K562 (cell line): ENCODE measurements around the gene STPG2. TPM values are rescaled to one million over a fixed set of nuclear protein-coding genes. Genes with fewer than 3 reads are reported as not detected.

Experiments used
- ATAC-seq: fragments of 200-7000 bp; cut with Tn5 transposase; 3 replicates; pipeline ENCODE4 v1.9.1; 2020; ENCODE audit warnings: moderate library complexity
- BruUV-seq: library from RNA; stranded (reverse); fragments of 400-500 nt; replicated peaks from 2 replicates; lab custom pipeline; 2021; lab: Mats Ljungman, UMichigan
- CTCF ChIA-PET: fragments of 300-600 bp; formaldehyde crosslinking; extraction: SDS; loops from one replicate; lab custom pipeline; 2021; ENCODE audit warnings: low intra/inter-chr PET ratio; lab: Yijun Ruan, JAX
- POLR2A ChIA-PET: fragments of 300-600, 350-650 bp; sonication (Branson Sonifier 250); formaldehyde crosslinking; extraction: SDS; loops from one replicate; lab custom pipeline; 2021; ENCODE audit warnings: antibody characterized with exemption, inconsistent platforms; lab: Yijun Ruan, JAX
- DNase-seq, 4 experiments: peaks; one replicate each; pipeline versions ENCODE4 v3.0.0 to v3.0.0-alpha.2; 2011 to 2018; ENCODE audit warnings: low spot score in 3 of 4, mixed read lengths in 3 of 4; ENCODE audit errors: extremely low read depth in 1 of 4
- FAIRE-seq: peaks from 2 replicates; lab custom pipeline; 2011; peaks lifted over from hg19 to GRCh38; lab: Jason Lieb, UNC
- H2AFZ ChIP-seq: 2 replicates; pipeline ENCODE4 v1.6.0; 2011; ENCODE audit warnings: low read depth, low read length, control low read depth, inconsistent platforms
- H3K27ac ChIP-seq: fragments of 200-600 bp; 3 replicates; pipeline ENCODE4 v1.8.0; 2011; ENCODE audit warnings: low read depth, mild to moderate bottlenecking, control low read depth, inconsistent platforms, low read length, moderate library complexity, mixed read lengths; ENCODE audit errors: extremely low read depth
- H3K27me3 ChIP-seq, 2 experiments: fragments of 300-600 bp in 1 of 2; 2 replicates in 1 of 2; 3 replicates in 1 of 2; pipeline versions ENCODE4 v1.6.0 to v1.8.0; 2011; ENCODE audit warnings: inconsistent platforms in 2 of 2, low read length in 2 of 2, mild to moderate bottlenecking in 1 of 2, mixed read lengths in 1 of 2, moderate library complexity in 1 of 2; ENCODE audit not compliant: control insufficient read depth in 2 of 2, insufficient read depth in 2 of 2
- H3K36me3 ChIP-seq: fragments of 300-600 bp; 3 replicates; pipeline ENCODE4 v1.8.0; 2011; ENCODE audit warnings: mild to moderate bottlenecking, low read length, inconsistent platforms; ENCODE audit not compliant: control insufficient read depth, insufficient read depth
- H3K4me1 ChIP-seq, 2 experiments: fragments of 200-600 bp in 1 of 2; replicated peaks in 1 of 2; 2 replicates in 1 of 2; 3 replicates in 1 of 2; pipeline versions ENCODE4 v1.5.1 to v1.8.0; 2011; ENCODE audit warnings: inconsistent platforms in 2 of 2, low read length in 2 of 2, mild to moderate bottlenecking in 1 of 2, mixed read lengths in 1 of 2, moderate library complexity in 1 of 2; ENCODE audit not compliant: control insufficient read depth in 2 of 2, insufficient read depth in 2 of 2
- H3K4me2 ChIP-seq: 2 replicates; pipeline ENCODE4 v1.6.1; 2011; ENCODE audit warnings: low read length, control low read depth, inconsistent platforms, mixed read lengths; ENCODE audit not compliant: insufficient read depth
- H3K4me3 ChIP-seq: fragments of 200-600 bp; sonication (generic), shearing (Covaris generic); 2 replicates; pipeline ENCODE4 v1.5.1; 2016; ENCODE audit warnings: control low read depth, inconsistent platforms
- H3K79me2 ChIP-seq: fragments of 200-600 bp; 3 replicates; pipeline ENCODE4 v1.8.0; 2011; ENCODE audit warnings: low read length, inconsistent platforms; ENCODE audit not compliant: control insufficient read depth, insufficient read depth
- H3K9ac ChIP-seq, 2 experiments: 2 replicates each; pipeline versions ENCODE4 v1.6.0 to v1.6.1; 2011; ENCODE audit warnings: low read depth in 2 of 2, low read length in 2 of 2, control low read depth in 1 of 2, inconsistent platforms in 1 of 2, mild to moderate bottlenecking in 1 of 2, mixed read lengths in 1 of 2; ENCODE audit not compliant: insufficient read depth in 1 of 2
- H3K9me1 ChIP-seq: one replicate; pipeline ENCODE4 v1.6.0; 2011; ENCODE audit warnings: inconsistent platforms, mild to moderate bottlenecking, low read length, moderate library complexity; ENCODE audit not compliant: control insufficient read depth, insufficient read depth
- H3K9me3 ChIP-seq: replicated peaks from 2 replicates; pipeline ENCODE4 v1.5.1; 2011; ENCODE audit warnings: low read depth, low read length, inconsistent platforms; ENCODE audit not compliant: control insufficient read depth, insufficient read depth
- H4K20me1 ChIP-seq: replicated peaks from 2 replicates; pipeline ENCODE4 v1.6.1; 2011; ENCODE audit warnings: low read length, inconsistent platforms, mixed read lengths; ENCODE audit not compliant: control insufficient read depth, insufficient read depth
- ELF2 ChIP-seq: fragments of 250-450 bp; sonication (Bioruptor Pico); IDR thresholded peaks from 2 replicates; pipeline ENCODE4 v1.5.0; 2021; ENCODE audit warnings: mild to moderate bottlenecking
- ETV6 ChIP-seq, 3 experiments: fragments of 150-350 bp in 1 of 3; sonication (generic) in 1 of 3; formaldehyde crosslinking in 1 of 3; IDR thresholded peaks; 2 replicates each; pipeline versions ENCODE4 v1.6.1 to v1.8.0; 2014 to 2022; ENCODE audit warnings: borderline replicate concordance in 2 of 3, low read depth in 2 of 3, antibody characterized with exemption in 1 of 3, low read length in 1 of 3, mild to moderate bottlenecking in 1 of 3, missing genetic modification reagents in 1 of 3
- HEY1 ChIP-seq: fragments of 250-450 bp; sonication (Bioruptor Pico); IDR thresholded peaks from 2 replicates; pipeline ENCODE4 v1.5.0; 2020; ENCODE audit warnings: mild to moderate bottlenecking, moderate library complexity, borderline replicate concordance
- HLTF ChIP-seq: fragments of 450-650 bp; IDR thresholded peaks from 2 replicates; pipeline ENCODE4 v1.6.1; 2016
- HMG20B ChIP-seq: fragments of 250-450 bp; sonication (Bioruptor Pico); IDR thresholded peaks from 2 replicates; pipeline ENCODE4 v1.5.0; 2021; ENCODE audit warnings: mild to moderate bottlenecking
- NFE2 ChIP-seq: IDR thresholded peaks from 2 replicates; pipeline ENCODE4 v1.6.1; 2014; ENCODE audit warnings: antibody characterized with exemption, low read depth
- RBM22 ChIP-seq: fragments of 200-400 bp; formaldehyde crosslinking; IDR thresholded peaks from 2 replicates; pipeline ENCODE4 v1.6.1; 2018; ENCODE audit warnings: low read length, low read depth; ENCODE audit not compliant: poor library complexity, severe bottlenecking
- SETDB1 ChIP-seq: IDR thresholded peaks from one replicate; pipeline ENCODE4 v1.6.1; 2012; ENCODE audit warnings: low read length, control low read depth, inconsistent platforms
- SMARCE1 ChIP-seq: fragments of 450-650 bp; IDR thresholded peaks from 2 replicates; pipeline ENCODE4 v1.7.1; 2016; ENCODE audit warnings: mild to moderate bottlenecking
- ZKSCAN8 ChIP-seq: fragments of 200-800 bp; sonication (Bioruptor generic); IDR thresholded peaks from 2 replicates; pipeline ENCODE4 v1.6.1; 2016; ENCODE audit warnings: missing genetic modification characterization, missing compliant biosample characterization
- ZNF146 ChIP-seq: IDR thresholded peaks from one replicate; pipeline ENCODE4 v1.6.1; 2018; ENCODE audit warnings: missing compliant biosample characterization; ENCODE audit not compliant: unreplicated experiment
- ZNF239 ChIP-seq: fragments of 250-450 bp; sonication (Bioruptor Pico); IDR thresholded peaks from 2 replicates; pipeline ENCODE4 v1.4.0; 2020; ENCODE audit warnings: mild to moderate bottlenecking
- WGBS: fragments of 100-300 bp; shearing (Covaris generic); methylation state at CpG from one replicate; pipeline ENCODE4 v1.1.6; 2016; ENCODE audit warnings: low coverage, mixed read lengths; ENCODE audit not compliant: insufficient coverage; ENCODE audit errors: missing lambda C conversion rate; 5-methylcytosine and 5-hydroxymethylcytosine counted together
- in situ Hi-C: fragments of 300-500 bp; cut with MboI; formaldehyde crosslinking; loops from 4 replicates; pipeline ENCODE4 v1.15.0; 2018; ENCODE audit warnings: inconsistent platforms, mixed read lengths
- intact Hi-C: fragments of 100-400 bp; cut with micrococcal nuclease; formaldehyde crosslinking; loops from 2 replicates; pipeline ENCODE4 v1.14.2; 2022
- polyA plus RNA-seq, 8 experiments: library from polyadenylated mRNA; depleted of rRNA in 4 of 8; stranded (reverse) in 5 of 8; unstranded in 3 of 8; fragments of >200 nt; fragmentation: Nextera tagmentation in 2 of 8; fragmentation: Illumina TruSeq in 1 of 8; extraction: Ambion mirVana in 2 of 8; extraction: Trizol in 1 of 8; gene quantifications; 2 replicates each; pipeline versions ENCODE4 v1.2.1 to v1.2.3, GENCODE V29; 2011 to 2014; ENCODE audit warnings: inconsistent platforms in 1 of 8, missing spikeins in 1 of 8
- total RNA-seq, 7 experiments: library from RNA; depleted of rRNA in 6 of 7; stranded (reverse); fragments of >200 nt in 6 of 7; fragmentation: Illumina TruSeq in 2 of 7; extraction: Trizol in 2 of 7; gene quantifications; 2 replicates each; pipeline versions ENCODE4 v1.2.1 to v1.2.3, GENCODE V29; 2011 to 2021; ENCODE audit warnings: low replicate concordance in 1 of 7
- TF ChIP-seq, protein P1 (sequence below): fragments of 450-650 bp; IDR thresholded peaks from 2 replicates; pipeline ENCODE4 v1.6.1; 2016; ENCODE audit warnings: mild to moderate bottlenecking, moderate library complexity

Gene STPG2
- total and polyA plus RNA-seq, 9 of the 15 experiments (the other 6 are each of a cell fraction or from before 2014, with no cell fraction given): not detected

DNA sequence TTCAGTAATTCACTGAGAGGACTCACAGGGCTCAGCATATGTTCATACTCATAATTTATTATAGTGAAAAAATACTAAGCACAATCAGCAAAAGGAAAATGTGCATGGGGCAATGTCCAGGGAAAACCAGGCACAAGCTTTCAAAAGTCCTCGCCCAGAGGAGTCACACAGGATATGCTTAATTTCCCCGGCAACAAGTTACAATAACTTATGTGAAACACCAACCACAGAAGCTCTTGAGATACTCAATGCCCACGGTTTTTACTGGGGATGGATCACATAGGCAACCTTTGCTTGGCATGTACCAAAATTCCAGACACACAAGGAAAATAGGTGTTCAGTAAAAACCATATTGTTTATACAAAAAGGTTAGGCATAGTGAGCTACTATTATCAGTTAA, 38.5 kb upstream of the STPG2 start:
- POLR2A ChIA-PET: no interaction called here
- ATAC-seq: no peak

More for the DNA sequence above, 38.5 kb upstream of the STPG2 start:
- 2% methylated on average over 3 of the region's 3 CpGs for WGBS
- no peaks in the 10 kb centered on the region for H3K79me2 ChIP-seq
- CTCF ChIA-PET: no interaction called here
- H3K4me3 ChIP-seq: no peak overlapping the region
- H3K4me2 ChIP-seq: no peak overlapping the region
- no peak overlapping the region for H2AFZ ChIP-seq
- H4K20me1 ChIP-seq: no peaks in the 10 kb centered on the region
- no peaks in the 10 kb centered on the region for H3K4me1 ChIP-seq
- no TSS peak for BruUV-seq
- H3K27ac ChIP-seq: no peak overlapping the region
- no peak for DNase-seq
- no peaks in the 10 kb centered on the region for H3K27me3 ChIP-seq
- H3K9me3 ChIP-seq: no peaks in the 10 kb centered on the region
- in situ Hi-C loops: no loop called here
- no peaks in the 10 kb centered on the region for H3K9me1 ChIP-seq
- no peaks in the 10 kb centered on the region for H3K36me3 ChIP-seq
- no peak overlapping the region for H3K9ac ChIP-seq
- TF ChIP-seq ZNF146 (CRISPR knock-in tag) (no peak), SMARCE1 (no peak), ETV6 (IDR thresholded peaks at IDR 0.05; ENCODE audit: borderline replicate concordance in 1 of 2, low read depth in 2 of 2, low read length in 1 of 2) (no peak), ETV6 (CRISPR knock-in tag; IDR thresholded peaks at IDR 0.05; ENCODE audit: borderline replicate concordance) (no peak), NFE2 (no peak), HEY1 (CRISPR knock-in tag) (no peak), RBM22 (no peak), ELF2 (CRISPR knock-in tag) (no peak), SETDB1 (no peak), ZNF239 (CRISPR knock-in tag) (no peak), HMG20B (CRISPR knock-in tag) (no peak), ZKSCAN8 (CRISPR knock-in tag) (no peak), HLTF (no peak)
- TF ChIP-seq, protein P1, sequence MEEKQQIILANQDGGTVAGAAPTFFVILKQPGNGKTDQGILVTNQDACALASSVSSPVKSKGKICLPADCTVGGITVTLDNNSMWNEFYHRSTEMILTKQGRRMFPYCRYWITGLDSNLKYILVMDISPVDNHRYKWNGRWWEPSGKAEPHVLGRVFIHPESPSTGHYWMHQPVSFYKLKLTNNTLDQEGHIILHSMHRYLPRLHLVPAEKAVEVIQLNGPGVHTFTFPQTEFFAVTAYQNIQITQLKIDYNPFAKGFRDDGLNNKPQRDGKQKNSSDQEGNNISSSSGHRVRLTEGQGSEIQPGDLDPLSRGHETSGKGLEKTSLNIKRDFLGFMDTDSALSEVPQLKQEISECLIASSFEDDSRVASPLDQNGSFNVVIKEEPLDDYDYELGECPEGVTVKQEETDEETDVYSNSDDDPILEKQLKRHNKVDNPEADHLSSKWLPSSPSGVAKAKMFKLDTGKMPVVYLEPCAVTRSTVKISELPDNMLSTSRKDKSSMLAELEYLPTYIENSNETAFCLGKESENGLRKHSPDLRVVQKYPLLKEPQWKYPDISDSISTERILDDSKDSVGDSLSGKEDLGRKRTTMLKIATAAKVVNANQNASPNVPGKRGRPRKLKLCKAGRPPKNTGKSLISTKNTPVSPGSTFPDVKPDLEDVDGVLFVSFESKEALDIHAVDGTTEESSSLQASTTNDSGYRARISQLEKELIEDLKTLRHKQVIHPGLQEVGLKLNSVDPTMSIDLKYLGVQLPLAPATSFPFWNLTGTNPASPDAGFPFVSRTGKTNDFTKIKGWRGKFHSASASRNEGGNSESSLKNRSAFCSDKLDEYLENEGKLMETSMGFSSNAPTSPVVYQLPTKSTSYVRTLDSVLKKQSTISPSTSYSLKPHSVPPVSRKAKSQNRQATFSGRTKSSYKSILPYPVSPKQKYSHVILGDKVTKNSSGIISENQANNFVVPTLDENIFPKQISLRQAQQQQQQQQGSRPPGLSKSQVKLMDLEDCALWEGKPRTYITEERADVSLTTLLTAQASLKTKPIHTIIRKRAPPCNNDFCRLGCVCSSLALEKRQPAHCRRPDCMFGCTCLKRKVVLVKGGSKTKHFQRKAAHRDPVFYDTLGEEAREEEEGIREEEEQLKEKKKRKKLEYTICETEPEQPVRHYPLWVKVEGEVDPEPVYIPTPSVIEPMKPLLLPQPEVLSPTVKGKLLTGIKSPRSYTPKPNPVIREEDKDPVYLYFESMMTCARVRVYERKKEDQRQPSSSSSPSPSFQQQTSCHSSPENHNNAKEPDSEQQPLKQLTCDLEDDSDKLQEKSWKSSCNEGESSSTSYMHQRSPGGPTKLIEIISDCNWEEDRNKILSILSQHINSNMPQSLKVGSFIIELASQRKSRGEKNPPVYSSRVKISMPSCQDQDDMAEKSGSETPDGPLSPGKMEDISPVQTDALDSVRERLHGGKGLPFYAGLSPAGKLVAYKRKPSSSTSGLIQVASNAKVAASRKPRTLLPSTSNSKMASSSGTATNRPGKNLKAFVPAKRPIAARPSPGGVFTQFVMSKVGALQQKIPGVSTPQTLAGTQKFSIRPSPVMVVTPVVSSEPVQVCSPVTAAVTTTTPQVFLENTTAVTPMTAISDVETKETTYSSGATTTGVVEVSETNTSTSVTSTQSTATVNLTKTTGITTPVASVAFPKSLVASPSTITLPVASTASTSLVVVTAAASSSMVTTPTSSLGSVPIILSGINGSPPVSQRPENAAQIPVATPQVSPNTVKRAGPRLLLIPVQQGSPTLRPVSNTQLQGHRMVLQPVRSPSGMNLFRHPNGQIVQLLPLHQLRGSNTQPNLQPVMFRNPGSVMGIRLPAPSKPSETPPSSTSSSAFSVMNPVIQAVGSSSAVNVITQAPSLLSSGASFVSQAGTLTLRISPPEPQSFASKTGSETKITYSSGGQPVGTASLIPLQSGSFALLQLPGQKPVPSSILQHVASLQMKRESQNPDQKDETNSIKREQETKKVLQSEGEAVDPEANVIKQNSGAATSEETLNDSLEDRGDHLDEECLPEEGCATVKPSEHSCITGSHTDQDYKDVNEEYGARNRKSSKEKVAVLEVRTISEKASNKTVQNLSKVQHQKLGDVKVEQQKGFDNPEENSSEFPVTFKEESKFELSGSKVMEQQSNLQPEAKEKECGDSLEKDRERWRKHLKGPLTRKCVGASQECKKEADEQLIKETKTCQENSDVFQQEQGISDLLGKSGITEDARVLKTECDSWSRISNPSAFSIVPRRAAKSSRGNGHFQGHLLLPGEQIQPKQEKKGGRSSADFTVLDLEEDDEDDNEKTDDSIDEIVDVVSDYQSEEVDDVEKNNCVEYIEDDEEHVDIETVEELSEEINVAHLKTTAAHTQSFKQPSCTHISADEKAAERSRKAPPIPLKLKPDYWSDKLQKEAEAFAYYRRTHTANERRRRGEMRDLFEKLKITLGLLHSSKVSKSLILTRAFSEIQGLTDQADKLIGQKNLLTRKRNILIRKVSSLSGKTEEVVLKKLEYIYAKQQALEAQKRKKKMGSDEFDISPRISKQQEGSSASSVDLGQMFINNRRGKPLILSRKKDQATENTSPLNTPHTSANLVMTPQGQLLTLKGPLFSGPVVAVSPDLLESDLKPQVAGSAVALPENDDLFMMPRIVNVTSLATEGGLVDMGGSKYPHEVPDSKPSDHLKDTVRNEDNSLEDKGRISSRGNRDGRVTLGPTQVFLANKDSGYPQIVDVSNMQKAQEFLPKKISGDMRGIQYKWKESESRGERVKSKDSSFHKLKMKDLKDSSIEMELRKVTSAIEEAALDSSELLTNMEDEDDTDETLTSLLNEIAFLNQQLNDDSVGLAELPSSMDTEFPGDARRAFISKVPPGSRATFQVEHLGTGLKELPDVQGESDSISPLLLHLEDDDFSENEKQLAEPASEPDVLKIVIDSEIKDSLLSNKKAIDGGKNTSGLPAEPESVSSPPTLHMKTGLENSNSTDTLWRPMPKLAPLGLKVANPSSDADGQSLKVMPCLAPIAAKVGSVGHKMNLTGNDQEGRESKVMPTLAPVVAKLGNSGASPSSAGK: no peak
- no peak for FAIRE-seq
- intact Hi-C loops: no loop called here
